Bronchial epithelial cell (primary cell): Measurements from ENCODE around the gene MALT1. TPM values are rescaled to one million over a fixed set of nuclear protein-coding genes. Genes with fewer than 3 reads are reported as not detected.
A peak's percentile ranks its signal among the peaks of the same experiment; 100 is the strongest.

Source experiments
- DNase-seq: peaks from one replicate; pipeline ENCODE4 v3.0.0-alpha.2; 2010; ENCODE audit warnings: low read depth
- FAIRE-seq: peaks from 2 replicates; lab custom pipeline; 2011; peaks lifted over from hg19 to GRCh38; lab: Jason Lieb, UNC
- H3K27me3 ChIP-seq: 2 replicates; pipeline ENCODE4 v1.5.1; 2011; ENCODE audit warnings: low read length; ENCODE audit not compliant: control insufficient read depth, insufficient read depth
- H3K36me3 ChIP-seq: 2 replicates; pipeline ENCODE4 v1.5.1; 2011; ENCODE audit warnings: low read length; ENCODE audit not compliant: control insufficient read depth, insufficient read depth
- H3K4me3 ChIP-seq: 2 replicates; pipeline ENCODE4 v1.5.1; 2011; ENCODE audit warnings: mild to moderate bottlenecking, low read depth, low read length, control low read depth
- CTCF ChIP-seq: IDR thresholded peaks from 2 replicates; pipeline ENCODE4 v1.5.1; 2011; ENCODE audit warnings: mild to moderate bottlenecking, moderate library complexity, low read length, control low read depth, inconsistent platforms; ENCODE audit not compliant: insufficient read depth, severe bottlenecking
- total RNA-seq: library from RNA; depleted of rRNA; stranded (reverse); fragments of >200 nt; gene quantifications from 2 replicates; pipeline ENCODE4 v1.2.1, GENCODE V29; 2014

Gene MALT1
- 62.4 and 64.6 TPM in 2 replicates for total RNA-seq

GRCh38 chr18:58671111-58671631 lies at the start of gene MALT1:
Gene MALT1, plus strand, starts transcription at chr18:58671465. Its CDS starts 179 bp downstream, at chr18:58671644.
- FAIRE-seq, result no peak

GRCh38 chr18:58624011-58624410 lies 47.3 kb upstream of the MALT1 start:
- TF ChIP-seq CTCF, result no peak
- Histone ChIP-seq H3K4me3 (no peak overlapping the region), H3K36me3 (no peaks in the 10 kb centered on the region), H3K27me3 (no peaks in the 10 kb centered on the region)
- DNase-seq, result no peak
- FAIRE-seq, result no peak

More at GRCh38 chr18:58671111-58671631, at the start of gene MALT1:
- H3K4me3 ChIP-seq, result peak within 1 kb of the TSS; percentile 66
- peak; percentile 76 for DNase-seq
- TF ChIP-seq CTCF, result no peak
- peaks cover 1% of the 10 kb centered on the region for H3K36me3 ChIP-seq
- no peaks in the 10 kb centered on the region for H3K27me3 ChIP-seq

GRCh38 chr18:58625839-58626238 lies 45.4 kb upstream of the MALT1 start:
- Histone ChIP-seq H3K4me3 (no peak overlapping the region), H3K36me3 (no peaks in the 10 kb centered on the region), H3K27me3 (no peaks in the 10 kb centered on the region)
- DNase-seq (no peak), FAIRE-seq (peak; percentile 28)
- TF ChIP-seq CTCF, result no peak

- Histone ChIP-seq H3K27me3 (no peaks in the 10 kb centered on the region), H3K4me3 (no peak overlapping the region), H3K36me3 (no peaks in the 10 kb centered on the region)
- FAIRE-seq (no peak), DNase-seq (no peak)
- no peak for TF ChIP-seq CTCF
These were observed 41.2 kb upstream of the MALT1 start for GRCh38 chr18:58630071-58630470.

GRCh38 chr18:58631301-58631700 lies 40.0 kb upstream of the MALT1 start:
- FAIRE-seq (no peak), DNase-seq (no peak)
- TF ChIP-seq CTCF, result no peak
- Histone ChIP-seq H3K36me3 (no peaks in the 10 kb centered on the region), H3K4me3 (no peak overlapping the region), H3K27me3 (no peaks in the 10 kb centered on the region)

- no peak for TF ChIP-seq CTCF
- Histone ChIP-seq H3K4me3 (no peak overlapping the region), H3K27me3 (no peaks in the 10 kb centered on the region), H3K36me3 (no peaks in the 10 kb centered on the region)
- DNase-seq (no peak), FAIRE-seq (no peak)
These were observed 38.7 kb upstream of the MALT1 start for GRCh38 chr18:58632552-58632951.
